GM23248 (cell line): ENCODE measurements around the gene GGACT. TPM values are rescaled to one million over a fixed set of nuclear protein-coding genes. Genes with fewer than 3 reads are reported as not detected.

Source experiments
- DNase-seq: peaks from one replicate; pipeline ENCODE4 v3.0.0-alpha.2; 2015
- H2AFZ ChIP-seq: fragments of 200-600 bp; sonication (generic); 2 replicates; pipeline ENCODE4 v1.6.1; 2016; ENCODE audit warnings: antibody characterized with exemption
- H3F3A ChIP-seq: fragments of 200-600 bp; sonication (generic); 2 replicates; pipeline ENCODE4 v1.6.1; 2016; ENCODE audit warnings: mild to moderate bottlenecking, antibody characterized with exemption, mixed run types; ENCODE audit not compliant: insufficient read depth
- H3K27ac ChIP-seq: fragments of 200-600 bp; sonication (generic); 2 replicates; pipeline ENCODE4 v1.5.1; 2016; ENCODE audit warnings: mild to moderate bottlenecking
- H3K27me3 ChIP-seq: fragments of 200-600 bp; sonication (generic); replicated peaks from 2 replicates; pipeline ENCODE4 v1.6.1; 2016; ENCODE audit warnings: mild to moderate bottlenecking; ENCODE audit not compliant: insufficient read depth
- H3K36me3 ChIP-seq: fragments of 200-600 bp; sonication (generic); 2 replicates; pipeline ENCODE4 v1.6.1; 2016; ENCODE audit warnings: low read depth, mild to moderate bottlenecking
- H3K4me1 ChIP-seq: fragments of 200-600 bp; sonication (generic); 2 replicates; pipeline ENCODE4 v1.6.1; 2016; ENCODE audit warnings: mild to moderate bottlenecking; ENCODE audit not compliant: insufficient read depth
- H3K4me2 ChIP-seq: fragments of 200-600 bp; sonication (generic); one replicate; pipeline ENCODE4 v1.6.1; 2016; ENCODE audit warnings: mild to moderate bottlenecking; ENCODE audit not compliant: unreplicated experiment
- H3K4me3 ChIP-seq: fragments of 200-600 bp; sonication (generic); 2 replicates; pipeline ENCODE4 v1.5.1; 2016; ENCODE audit warnings: mild to moderate bottlenecking
- H3K79me2 ChIP-seq: fragments of 200-600 bp; sonication (generic); 2 replicates; pipeline ENCODE4 v1.6.1; 2016; ENCODE audit warnings: mild to moderate bottlenecking; ENCODE audit not compliant: insufficient read depth
- H3K9ac ChIP-seq: fragments of 200-600 bp; sonication (generic); 2 replicates; pipeline ENCODE4 v1.6.1; 2016; ENCODE audit warnings: mild to moderate bottlenecking
- H3K9me2 ChIP-seq: fragments of 200-600 bp; sonication (generic); 2 replicates; pipeline ENCODE4 v1.6.1; 2016; ENCODE audit warnings: mixed run types, mild to moderate bottlenecking, moderate library complexity; ENCODE audit not compliant: insufficient read depth
- H3K9me3 ChIP-seq: fragments of 200-600 bp; sonication (generic); one replicate; pipeline ENCODE4 v1.6.1; 2017; ENCODE audit warnings: low read depth
- H4K20me1 ChIP-seq: fragments of 200-600 bp; sonication (generic); 2 replicates; pipeline ENCODE4 v1.6.0; 2016; ENCODE audit not compliant: insufficient read depth
- EZH2 ChIP-seq: fragments of 200-600 bp; sonication (generic); IDR thresholded peaks from 2 replicates; pipeline ENCODE4 v1.6.1; 2018; ENCODE audit warnings: antibody characterized with exemption, mild to moderate bottlenecking; ENCODE audit not compliant: insufficient read depth, poor library complexity, severe bottlenecking
- EZH2phosphoT487 ChIP-seq: fragments of 200-600 bp; sonication (generic); IDR thresholded peaks from 2 replicates; pipeline ENCODE4 v1.6.1; 2018; ENCODE audit warnings: antibody characterized with exemption, moderate library complexity, mild to moderate bottlenecking, low read depth; ENCODE audit not compliant: insufficient read depth
- WGBS, 2 experiments: methylation state at CpG; one replicate each; pipeline ENCODE4 v1.1.6; 2015 to 2017; ENCODE audit warnings: low lambda C conversion rate in 2 of 2, low coverage in 1 of 2; ENCODE audit errors: missing lambda C conversion rate in 2 of 2; 5-methylcytosine and 5-hydroxymethylcytosine counted together
- in situ Hi-C: fragments of 300-500 bp; cut with MboI; formaldehyde crosslinking; loops from 2 replicates; pipeline ENCODE4 v1.15.0; 2020
- polyA plus RNA-seq: library from polyadenylated mRNA; unstranded; fragments of >200 nt; fragmentation: Nextera tagmentation; extraction: Ambion mirVana; gene quantifications from 2 replicates; pipeline ENCODE4 v1.2.1, GENCODE V29; 2016
- total RNA-seq: library from RNA; depleted of rRNA; stranded (reverse); fragments of >200 nt; shearing (Covaris generic); gene quantifications from 2 replicates; pipeline ENCODE4 v1.2.3, GENCODE V29; 2014

GGACT gene
- total and polyA plus RNA-seq, 2 experiments from 2014 or later, result 1.6 to 5.7 TPM

GRCh38 chr13:100604918-100605710 lies 16.5 kb upstream of the GGACT start:
- no peak overlapping the region for H3K27ac ChIP-seq
- H3K4me1 ChIP-seq, result no peaks in the 10 kb centered on the region
- no peaks in the 10 kb centered on the region for H3K36me3 ChIP-seq
- H3K9me2 ChIP-seq, result no peaks in the 10 kb centered on the region
- H3K4me3 ChIP-seq, result no peak overlapping the region
- 72 to 76% methylated on average over 5 of the region's 5 CpGs for WGBS, 2 experiments
- no peaks in the 10 kb centered on the region for H3K9me3 ChIP-seq
- H3F3A ChIP-seq, result no peaks in the 10 kb centered on the region
- H2AFZ ChIP-seq, result no peak overlapping the region
- DNase-seq, result no peak
- TF ChIP-seq EZH2phosphoT487 (no peak), EZH2 (no peak)
- no peak overlapping the region for H3K4me2 ChIP-seq
- H3K27me3 ChIP-seq, result no peaks in the 10 kb centered on the region
- no peaks in the 10 kb centered on the region for H3K79me2 ChIP-seq
- in situ Hi-C loops, result no loop called here
- H4K20me1 ChIP-seq, result no peaks in the 10 kb centered on the region
- H3K9ac ChIP-seq, result no peak overlapping the region

GRCh38 chr13:100602493-100603111 lies 14.0 kb upstream of the GGACT start:
- Histone ChIP-seq H3K36me3 (no peaks in the 10 kb centered on the region), H3K4me1 (no peaks in the 10 kb centered on the region), H2AFZ (no peak overlapping the region), H3K9me3 (no peaks in the 10 kb centered on the region), H3K27me3 (no peaks in the 10 kb centered on the region), H4K20me1 (no peaks in the 10 kb centered on the region), H3K79me2 (no peaks in the 10 kb centered on the region), H3F3A (no peaks in the 10 kb centered on the region), H3K4me3 (no peak overlapping the region), H3K4me2 (no peak overlapping the region), H3K27ac (no peak overlapping the region), H3K9ac (no peak overlapping the region), H3K9me2 (no peaks in the 10 kb centered on the region)
- no peak for DNase-seq
- TF ChIP-seq EZH2 (no peak), EZH2phosphoT487 (no peak)
- in situ Hi-C loops, result no loop called here
- 37% methylated on average over 8 of the region's 8 CpGs for WGBS, 2 experiments

- TF ChIP-seq EZH2phosphoT487 (no peak), EZH2 (no peak)
- in situ Hi-C loops, result no loop called here
- no peak for DNase-seq
- no peak overlapping the region for H3K4me2 ChIP-seq
- H3K4me1 ChIP-seq, result no peaks in the 10 kb centered on the region
- no peaks in the 10 kb centered on the region for H3K9me2 ChIP-seq
- H3K79me2 ChIP-seq, result no peaks in the 10 kb centered on the region
- H2AFZ ChIP-seq, result no peak overlapping the region
- H3K36me3 ChIP-seq, result no peaks in the 10 kb centered on the region
- H3K9me3 ChIP-seq, result no peaks in the 10 kb centered on the region
- H3K27me3 ChIP-seq, result no peaks in the 10 kb centered on the region
- H3F3A ChIP-seq, result no peaks in the 10 kb centered on the region
- WGBS, 2 experiments, result 85 to 88% methylated on average over 7 of the region's 7 CpGs
- H3K4me3 ChIP-seq, result no peak overlapping the region
- H3K27ac ChIP-seq, result no peak overlapping the region
- H3K9ac ChIP-seq, result no peak overlapping the region
- H4K20me1 ChIP-seq, result no peaks in the 10 kb centered on the region
These were observed 13.1 kb upstream of the GGACT start for GRCh38 chr13:100601716-100602115.

GRCh38 chr13:100600915-100601314 lies 12.3 kb upstream of the GGACT start:
- Histone ChIP-seq H3K79me2 (no peaks in the 10 kb centered on the region), H3K9me3 (no peaks in the 10 kb centered on the region), H3K27me3 (no peaks in the 10 kb centered on the region), H3K4me1 (no peaks in the 10 kb centered on the region), H3K36me3 (no peaks in the 10 kb centered on the region), H3K4me2 (no peak overlapping the region), H3K27ac (no peak overlapping the region), H3K9ac (no peak overlapping the region), H2AFZ (no peak overlapping the region), H3K4me3 (no peak overlapping the region), H4K20me1 (no peaks in the 10 kb centered on the region), H3F3A (no peaks in the 10 kb centered on the region), H3K9me2 (no peaks in the 10 kb centered on the region)
- no peak for DNase-seq
- in situ Hi-C loops, result no loop called here
- no peak for TF ChIP-seq EZH2
- WGBS, 2 experiments, result 55% methylated on average over 6 of the region's 6 CpGs
